HG03064 (cell line): ENCODE results near the gene JAZF1.
A peak's percentile ranks its signal among the peaks of the same experiment; 100 is the strongest.

ENCODE experiments used
- ATAC-seq: cut with Tn5 transposase; IDR thresholded peaks from one replicate; pipeline ENCODE4 v1.9.1; 2021; ENCODE audit warnings: low read depth; ENCODE audit not compliant: unreplicated experiment

The JAZF1 gene

GRCh38 chr7:28054531-28055160 lies 125.9 kb downstream of the JAZF1 start:
- no peak for ATAC-seq

- no peak for ATAC-seq
Observed at GRCh38 chr7:28052933-28053332, 127.7 kb downstream of the JAZF1 start.

- no peak for ATAC-seq
Observed at GRCh38 chr7:28048694-28049093, 131.9 kb downstream of the JAZF1 start.

- ATAC-seq = no peak
Observed at GRCh38 chr7:28046035-28046434, 134.6 kb downstream of the JAZF1 start.

- no peak for ATAC-seq
Observed at GRCh38 chr7:28045592-28045991, 135.0 kb downstream of the JAZF1 start.

- ATAC-seq = no peak
Observed at GRCh38 chr7:28044825-28045224, 135.8 kb downstream of the JAZF1 start.

GRCh38 chr7:28042721-28043120 lies 137.9 kb downstream of the JAZF1 start:
- no peak for ATAC-seq

GRCh38 chr7:28041508-28042314 lies 138.9 kb downstream of the JAZF1 start:
- no peak for ATAC-seq

- no peak for ATAC-seq
Observed at GRCh38 chr7:28038175-28038797, 142.3 kb downstream of the JAZF1 start.

GRCh38 chr7:28037220-28038010 lies 143.2 kb downstream of the JAZF1 start:
- ATAC-seq = peak; percentile 92

- ATAC-seq = no peak
Observed at GRCh38 chr7:28036696-28037095, 143.9 kb downstream of the JAZF1 start.

GRCh38 chr7:28033386-28033785 lies 147.2 kb downstream of the JAZF1 start:
- no peak for ATAC-seq

GRCh38 chr7:28032738-28033380 lies 147.7 kb downstream of the JAZF1 start:
- no peak for ATAC-seq

- ATAC-seq = no peak
Observed at GRCh38 chr7:28029051-28029450, 151.5 kb downstream of the JAZF1 start.

- ATAC-seq = no peak
Observed at GRCh38 chr7:28028471-28028870, 152.1 kb downstream of the JAZF1 start.

- ATAC-seq = no peak
Observed at GRCh38 chr7:28026237-28026636, 154.4 kb downstream of the JAZF1 start.

- ATAC-seq = no peak
Observed at GRCh38 chr7:28024786-28025334, 155.7 kb downstream of the JAZF1 start.

GRCh38 chr7:28020302-28020940 lies 160.2 kb downstream of the JAZF1 start:
- peak; percentile 79 for ATAC-seq

GRCh38 chr7:28018856-28019465 lies 161.6 kb downstream of the JAZF1 start:
- ATAC-seq = no peak
